Stomach (tissue), 4 donors: ENCODE measurements around the gene ARF5.

ENCODE experiments used
- POLR2A ChIP-seq, 4 donors: fragments of 450-650 bp; IDR thresholded peaks; one replicate each; pipeline ENCODE4 v1.6.1; 2016; ENCODE audit warnings: antibody characterized with exemption in 4 of 4, control low read depth in 2 of 4, mild to moderate bottlenecking in 1 of 4, moderate library complexity in 1 of 4
- POLR2AphosphoS5 ChIP-seq, 3 donors: sonication (generic); formaldehyde crosslinking; IDR thresholded peaks; one replicate each; pipeline ENCODE4 v1.6.1; 2016; ENCODE audit warnings: antibody characterized with exemption in 3 of 3
- TF ChIP-seq, protein P1 (sequence below), 7 experiments: fragments of 450-650 bp in 4 of 7; fragments of 200-600 bp in 3 of 7; sonication (generic) in 3 of 7; IDR thresholded peaks; one replicate each; pipeline ENCODE4 v1.5.1; 2016 to 2019; ENCODE audit warnings: antibody characterized with exemption in 7 of 7, control low read depth in 2 of 7, mild to moderate bottlenecking in 1 of 7

DNA sequence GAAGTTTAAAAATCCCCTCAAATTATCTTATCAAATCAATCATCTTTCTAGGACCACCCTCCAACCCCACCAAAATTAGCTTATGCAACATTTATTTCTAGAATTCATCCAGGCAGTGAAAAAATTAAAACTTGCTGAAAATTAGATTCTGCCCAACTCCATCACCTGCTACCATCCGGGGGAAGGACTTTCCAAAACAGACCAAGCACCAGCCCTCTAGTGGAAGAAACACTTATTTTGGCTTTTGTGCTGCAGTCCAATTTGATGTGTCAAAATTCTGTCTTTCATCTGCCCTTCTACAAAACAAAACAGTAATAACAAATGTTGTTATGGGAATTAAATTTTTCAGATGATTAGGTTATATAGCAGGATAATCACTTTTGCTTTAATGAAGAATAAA is 38.0 kb upstream of the ARF5 start:
- TF ChIP-seq POLR2AphosphoS5 (IDR thresholded peaks at IDR 0.05) (no peak), POLR2A (IDR thresholded peaks at IDR 0.05) (no peak)
- TF ChIP-seq, protein P1, sequence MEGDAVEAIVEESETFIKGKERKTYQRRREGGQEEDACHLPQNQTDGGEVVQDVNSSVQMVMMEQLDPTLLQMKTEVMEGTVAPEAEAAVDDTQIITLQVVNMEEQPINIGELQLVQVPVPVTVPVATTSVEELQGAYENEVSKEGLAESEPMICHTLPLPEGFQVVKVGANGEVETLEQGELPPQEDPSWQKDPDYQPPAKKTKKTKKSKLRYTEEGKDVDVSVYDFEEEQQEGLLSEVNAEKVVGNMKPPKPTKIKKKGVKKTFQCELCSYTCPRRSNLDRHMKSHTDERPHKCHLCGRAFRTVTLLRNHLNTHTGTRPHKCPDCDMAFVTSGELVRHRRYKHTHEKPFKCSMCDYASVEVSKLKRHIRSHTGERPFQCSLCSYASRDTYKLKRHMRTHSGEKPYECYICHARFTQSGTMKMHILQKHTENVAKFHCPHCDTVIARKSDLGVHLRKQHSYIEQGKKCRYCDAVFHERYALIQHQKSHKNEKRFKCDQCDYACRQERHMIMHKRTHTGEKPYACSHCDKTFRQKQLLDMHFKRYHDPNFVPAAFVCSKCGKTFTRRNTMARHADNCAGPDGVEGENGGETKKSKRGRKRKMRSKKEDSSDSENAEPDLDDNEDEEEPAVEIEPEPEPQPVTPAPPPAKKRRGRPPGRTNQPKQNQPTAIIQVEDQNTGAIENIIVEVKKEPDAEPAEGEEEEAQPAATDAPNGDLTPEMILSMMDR (IDR thresholded peaks at IDR 0.05): no peak
